CD8-positive, alpha-beta memory T cell (primary cell): Measurements from ENCODE around the gene PCNT. TPM values are rescaled to one million over a fixed set of nuclear protein-coding genes. Genes with fewer than 3 reads are reported as not detected.
A peak's percentile ranks its signal among the peaks of the same experiment; 100 is the strongest.
"Not testable (repeated sequence)": the region's sequence is repeated elsewhere in the genome, so short reads cannot be mapped to it uniquely, and the experiment has no call there.

ENCODE experiments used
- CTCF ChIA-PET: fragments of 350-600 bp; sonication (Branson Sonifier 250); formaldehyde crosslinking; loops from one replicate; lab custom pipeline; 2021; ENCODE audit warnings: antibody characterized with exemption; lab: Charles Lee
- POLR2A ChIA-PET: fragments of 350-600 bp; sonication (Branson Sonifier 250); formaldehyde crosslinking; loops from one replicate; lab custom pipeline; 2021; ENCODE audit warnings: antibody characterized with exemption; lab: Charles Lee
- DNase-seq, 5 donors: peaks; one replicate each; pipeline versions ENCODE4 v3.0.0 to v3.0.0-alpha.2; 2020 to 2022; ENCODE audit warnings: mixed read lengths in 1 of 5
- H3K27ac ChIP-seq: one replicate; pipeline ENCODE4 v1.7.0; 2013; ENCODE audit warnings: low read depth, mild to moderate bottlenecking, low read length, moderate library complexity
- H3K27me3 ChIP-seq: 2 replicates; pipeline ENCODE4 v1.7.0; 2013; ENCODE audit warnings: low read length, mild to moderate bottlenecking; ENCODE audit not compliant: insufficient read depth, poor library complexity, severe bottlenecking
- H3K36me3 ChIP-seq: 2 replicates; pipeline ENCODE4 v1.7.0; 2013; ENCODE audit warnings: mild to moderate bottlenecking, low read length, moderate library complexity; ENCODE audit not compliant: insufficient read depth
- H3K4me1 ChIP-seq: 2 replicates; pipeline ENCODE4 v1.7.0; 2013; ENCODE audit warnings: mild to moderate bottlenecking, low read length, moderate library complexity; ENCODE audit not compliant: insufficient read depth
- H3K4me3 ChIP-seq: 2 replicates; pipeline ENCODE4 v1.7.0; 2013; ENCODE audit warnings: mild to moderate bottlenecking, low read length
- H3K9me3 ChIP-seq: 2 replicates; pipeline ENCODE4 v1.7.0; 2013; ENCODE audit warnings: mild to moderate bottlenecking, low read length
- H3K27ac Mint-ChIP-seq, 8 donors: one replicate each; pipeline ENCODE4 v1.8.0; 2020 to 2021; ENCODE audit warnings: mixed read lengths in 8 of 8, mild to moderate bottlenecking in 6 of 8, inconsistent platforms in 3 of 8, moderate library complexity in 3 of 8
- H3K27me3 Mint-ChIP-seq, 2 donors: one replicate each; pipeline ENCODE4 v1.8.0; 2020 to 2021; ENCODE audit warnings: mixed read lengths in 2 of 2, mild to moderate bottlenecking in 1 of 2, moderate library complexity in 1 of 2
- H3K36me3 Mint-ChIP-seq, 3 donors: one replicate each; pipeline ENCODE4 v1.8.0; 2020 to 2021; ENCODE audit warnings: mixed read lengths in 3 of 3, inconsistent platforms in 1 of 3, mild to moderate bottlenecking in 1 of 3
- H3K4me1 Mint-ChIP-seq, 3 donors: one replicate each; pipeline ENCODE4 v1.8.0; 2020 to 2021; ENCODE audit warnings: mixed read lengths in 3 of 3, inconsistent platforms in 1 of 3, mild to moderate bottlenecking in 1 of 3
- H3K4me3 Mint-ChIP-seq, 7 donors: one replicate each; pipeline ENCODE4 v1.8.0; 2020 to 2021; ENCODE audit warnings: mixed read lengths in 7 of 7, mild to moderate bottlenecking in 6 of 7, moderate library complexity in 4 of 7, inconsistent platforms in 2 of 7
- H3K9me3 Mint-ChIP-seq, 5 donors: one replicate each; pipeline ENCODE4 v1.8.0; 2020 to 2022; ENCODE audit warnings: mixed read lengths in 5 of 5, mild to moderate bottlenecking in 3 of 5, moderate library complexity in 2 of 5, inconsistent platforms in 1 of 5
- polyA plus RNA-seq: library from polyadenylated mRNA; unstranded; fragments of 300-500 nt; fragmentation: Illumina TruSeq; gene quantifications from one replicate; pipeline ENCODE4 v1.2.3, GENCODE V29; 2021
- total RNA-seq, 2 experiments: library from RNA; stranded (reverse); gene quantifications; one replicate each; pipeline ENCODE4 v1.2.3, GENCODE V29; 2021

PCNT gene
- total and polyA plus RNA-seq, 3 experiments from 2014 or later = 27.1 to 60.1 (median 54.8) TPM

DNA sequence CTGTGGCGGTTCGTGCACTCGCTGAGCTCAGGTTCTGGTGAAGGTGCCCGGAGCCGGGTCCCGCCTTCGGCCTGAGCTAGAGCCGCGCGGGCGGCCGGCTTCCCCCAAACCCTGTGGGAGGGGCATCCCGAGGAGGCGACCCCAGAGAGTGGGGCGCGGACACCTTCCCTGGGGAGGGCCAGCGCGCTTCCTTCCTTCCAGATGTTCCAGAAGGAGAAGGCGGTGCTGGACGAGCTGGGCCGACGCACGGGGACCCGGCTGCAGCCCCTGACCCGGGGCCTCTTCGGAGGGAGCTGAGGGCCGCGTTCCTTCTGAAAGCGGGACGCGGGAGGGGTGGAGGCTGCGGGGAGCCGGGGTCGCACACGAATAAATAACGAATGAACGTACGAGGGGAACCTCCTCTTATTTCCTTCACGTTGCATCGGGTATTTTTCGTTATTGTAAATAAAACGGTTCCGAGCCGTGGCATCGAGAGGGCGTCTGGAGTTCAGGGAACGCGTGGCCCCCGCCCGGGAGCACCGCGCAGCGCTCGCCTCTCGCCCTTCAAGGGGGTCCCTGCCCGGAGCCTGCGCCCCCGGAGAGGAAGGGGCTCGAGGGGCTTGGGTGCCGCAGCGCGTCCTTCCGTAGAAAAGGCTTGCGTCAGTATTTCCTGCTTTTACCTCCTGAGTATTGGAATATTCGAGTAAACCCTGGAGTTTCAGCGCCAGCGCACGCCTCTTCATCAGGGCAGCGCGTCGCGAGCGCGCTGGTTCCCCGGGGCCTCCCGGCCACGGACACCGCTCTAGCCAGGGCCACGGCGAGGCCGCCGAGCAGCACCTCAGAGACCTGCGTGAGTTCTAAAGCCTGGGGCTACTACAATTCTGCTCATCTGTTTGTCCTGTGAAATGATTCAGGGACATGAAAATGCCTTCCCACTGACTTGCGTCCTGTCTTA lies 26.4 kb upstream of the PCNT start:
- Histone ChIP-seq H3K4me3 (no peak overlapping the region), H3K4me1 (no peaks in the 10 kb centered on the region), H3K36me3 (no peaks in the 10 kb centered on the region), H3K27me3 (no peaks in the 10 kb centered on the region), H3K27ac (no peak overlapping the region), H3K9me3 (no peaks in the 10 kb centered on the region)
- H3K4me1 Mint-ChIP-seq = peaks cover 0 to 26% (median 3%) of the 10 kb centered on the region in 3 donors
- CTCF ChIA-PET = interaction anchor here (1.1 kb wide), 1 partner anchor 145 kb away, joined by 3 read pairs; no protein-coding TSS in a partner anchor
- H3K4me3 Mint-ChIP-seq = peak overlapping the region; percentile 65 to 83 (median 73)
- no peaks in the 10 kb centered on the region for H3K36me3 Mint-ChIP-seq
- POLR2A ChIA-PET = no interaction called here
- peaks cover 0 to 2% (median 0%) of the 10 kb centered on the region in 5 donors for H3K9me3 Mint-ChIP-seq
- H3K27ac Mint-ChIP-seq = peak overlapping the region in 3 of 8 donors; percentile 50 to 70 (median 66)
- peaks cover 3 to 5% of the 10 kb centered on the region in 2 donors for H3K27me3 Mint-ChIP-seq
- DNase-seq = no peak

- H3K27ac ChIP-seq = no peak overlapping the region
- H3K27me3 Mint-ChIP-seq = peaks cover 3 to 5% of the 10 kb centered on the region in 2 donors
- no peaks in the 10 kb centered on the region for H3K9me3 ChIP-seq
- H3K4me3 Mint-ChIP-seq = peak overlapping the region in 2 of 7 donors; percentile 28 to 64
- no peak overlapping the region for H3K4me3 ChIP-seq
- no peak for DNase-seq
- H3K36me3 ChIP-seq = no peaks in the 10 kb centered on the region
- peaks cover 0 to 2% (median 0%) of the 10 kb centered on the region in 5 donors for H3K9me3 Mint-ChIP-seq
- peaks cover 0 to 3% (median 0%) of the 10 kb centered on the region in 3 donors for H3K36me3 Mint-ChIP-seq
- no peaks in the 10 kb centered on the region for H3K4me1 ChIP-seq
- no peaks in the 10 kb centered on the region for H3K27me3 ChIP-seq
- H3K4me1 Mint-ChIP-seq = peaks cover 0 to 26% (median 3%) of the 10 kb centered on the region in 3 donors
- ChIA-PET CTCF (no interaction called here), POLR2A (no interaction called here)
- H3K27ac Mint-ChIP-seq = no peak overlapping the region
Measured at GRCh38 chr21:46299167-46299566, 24.8 kb upstream of the PCNT start.

GRCh38 chr21:46301759-46302158 lies 22.2 kb upstream of the PCNT start:
- H3K4me3 ChIP-seq = no peak overlapping the region
- no peaks in the 10 kb centered on the region for H3K4me1 ChIP-seq
- H3K9me3 Mint-ChIP-seq = no peaks in the 10 kb centered on the region
- no peak overlapping the region for H3K27ac Mint-ChIP-seq
- no peaks in the 10 kb centered on the region for H3K36me3 ChIP-seq
- no peak for DNase-seq
- CTCF ChIA-PET = no interaction called here
- H3K27me3 ChIP-seq = no peaks in the 10 kb centered on the region
- peaks cover 5 to 10% (median 7%) of the 10 kb centered on the region in 3 donors for H3K36me3 Mint-ChIP-seq
- POLR2A ChIA-PET = no interaction called here
- peaks cover 0 to 8% (median 0%) of the 10 kb centered on the region in 3 donors for H3K4me1 Mint-ChIP-seq
- H3K27me3 Mint-ChIP-seq = peaks cover 0 to 3% of the 10 kb centered on the region in 2 donors
- no peak overlapping the region for H3K4me3 Mint-ChIP-seq
- no peak overlapping the region for H3K27ac ChIP-seq
- H3K9me3 ChIP-seq = no peaks in the 10 kb centered on the region

DNA sequence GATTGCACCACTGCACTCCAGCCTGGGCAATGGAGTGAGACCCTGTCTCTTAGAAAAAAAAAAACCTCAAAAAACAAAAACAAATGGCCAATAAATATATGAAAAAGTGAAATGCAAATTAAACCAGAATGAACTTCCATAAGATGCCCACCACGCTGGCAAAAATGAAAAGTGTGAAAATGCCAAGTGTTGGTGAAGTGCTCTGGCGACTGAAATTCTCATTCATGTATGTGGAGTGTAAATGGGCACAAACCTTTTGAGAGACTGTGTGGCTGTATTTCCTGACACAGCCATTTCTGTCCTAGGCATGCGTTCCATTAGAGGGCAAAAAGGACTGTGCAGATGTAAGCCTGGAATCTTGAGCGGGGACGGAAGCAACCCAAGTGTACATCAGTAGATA lies 19.5 kb upstream of the PCNT start:
- Histone ChIP-seq H3K27ac (no peak overlapping the region), H3K4me1 (no peaks in the 10 kb centered on the region), H3K27me3 (no peaks in the 10 kb centered on the region), H3K4me3 (no peak overlapping the region), H3K9me3 (no peaks in the 10 kb centered on the region), H3K36me3 (no peaks in the 10 kb centered on the region)
- Mint-ChIP-seq H3K36me3 (peaks cover 6 to 10% (median 7%) of the 10 kb centered on the region in 3 donors), H3K27me3 (no peaks in the 10 kb centered on the region), H3K27ac (peak overlapping the region in 1 of 8 donors; percentile 74), H3K4me1 (no peaks in the 10 kb centered on the region), H3K4me3 (no peak overlapping the region), H3K9me3 (no peaks in the 10 kb centered on the region)
- ChIA-PET CTCF (no interaction called here), POLR2A (no interaction called here)
- no peak for DNase-seq

GRCh38 chr21:46304955-46305354 lies 19.0 kb upstream of the PCNT start:
- no peaks in the 10 kb centered on the region for H3K36me3 ChIP-seq
- no peaks in the 10 kb centered on the region for H3K9me3 Mint-ChIP-seq
- CTCF ChIA-PET = no interaction called here
- DNase-seq = no peak
- no peaks in the 10 kb centered on the region for H3K9me3 ChIP-seq
- peaks cover 6 to 10% (median 7%) of the 10 kb centered on the region in 3 donors for H3K36me3 Mint-ChIP-seq
- POLR2A ChIA-PET = no interaction called here
- H3K27ac Mint-ChIP-seq = peak overlapping the region in 2 of 8 donors; percentile 22 to 74
- no peaks in the 10 kb centered on the region for H3K27me3 Mint-ChIP-seq
- H3K4me3 ChIP-seq = no peak overlapping the region
- H3K4me1 ChIP-seq = no peaks in the 10 kb centered on the region
- H3K4me1 Mint-ChIP-seq = no peaks in the 10 kb centered on the region
- no peaks in the 10 kb centered on the region for H3K27me3 ChIP-seq
- H3K27ac ChIP-seq = no peak overlapping the region
- H3K4me3 Mint-ChIP-seq = no peak overlapping the region

- H3K27ac Mint-ChIP-seq = peak overlapping the region in 1 of 8 donors; percentile 19
- H3K9me3 ChIP-seq = no peaks in the 10 kb centered on the region
Measured at GRCh38 chr21:46307625-46308024, 16.3 kb upstream of the PCNT start.

DNA sequence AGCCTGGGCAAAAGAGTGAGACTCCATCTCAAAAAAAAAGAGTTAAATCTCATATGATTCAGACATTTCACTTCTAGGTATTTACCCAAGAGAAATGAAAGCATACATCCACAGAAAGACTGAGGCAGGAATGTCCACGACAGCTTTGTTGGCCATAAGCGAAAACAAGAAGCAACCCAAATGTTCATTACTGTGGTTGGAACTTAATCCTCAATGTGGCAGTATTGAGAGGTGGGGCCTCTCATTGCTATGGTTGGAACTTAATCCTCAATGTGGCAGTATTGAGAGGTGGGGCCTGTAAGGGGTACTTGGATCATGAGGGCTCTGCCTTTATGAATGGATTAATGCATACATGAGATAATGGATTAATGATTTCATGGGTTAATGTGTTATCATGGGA lies 15.5 kb upstream of the PCNT start:
- Histone ChIP-seq H3K4me1 (no peaks in the 10 kb centered on the region), H3K4me3 (no peak overlapping the region), H3K36me3 (no peaks in the 10 kb centered on the region), H3K9me3 (no peaks in the 10 kb centered on the region), H3K27me3 (no peaks in the 10 kb centered on the region), H3K27ac (no peak overlapping the region)
- no peak for DNase-seq
- H3K27ac Mint-ChIP-seq = peak overlapping the region in 1 of 8 donors; percentile 35
- peaks cover 6 to 7% (median 7%) of the 10 kb centered on the region in 3 donors for H3K36me3 Mint-ChIP-seq
- no peaks in the 10 kb centered on the region for H3K4me1 Mint-ChIP-seq
- no peak overlapping the region for H3K4me3 Mint-ChIP-seq
- no peaks in the 10 kb centered on the region for H3K9me3 Mint-ChIP-seq
- CTCF ChIA-PET = no interaction called here
- no peaks in the 10 kb centered on the region for H3K27me3 Mint-ChIP-seq
- POLR2A ChIA-PET = no interaction called here

More at GRCh38 chr21:46307625-46308024, 16.3 kb upstream of the PCNT start:
- POLR2A ChIA-PET = no interaction called here
- H3K36me3 Mint-ChIP-seq = peaks cover 6 to 10% (median 7%) of the 10 kb centered on the region in 3 donors
- Histone ChIP-seq H3K27ac (no peak overlapping the region), H3K36me3 (no peaks in the 10 kb centered on the region), H3K27me3 (no peaks in the 10 kb centered on the region), H3K4me1 (no peaks in the 10 kb centered on the region), H3K4me3 (no peak overlapping the region)
- H3K27me3 Mint-ChIP-seq = no peaks in the 10 kb centered on the region
- H3K4me1 Mint-ChIP-seq = no peaks in the 10 kb centered on the region
- no peak for DNase-seq
- CTCF ChIA-PET = no interaction called here
- no peaks in the 10 kb centered on the region for H3K9me3 Mint-ChIP-seq
- H3K4me3 Mint-ChIP-seq = no peak overlapping the region

GRCh38 chr21:46310260-46310659 lies 13.7 kb upstream of the PCNT start:
- H3K4me3 ChIP-seq, H3K27me3 Mint-ChIP-seq, H3K9me3 Mint-ChIP-seq, H3K4me1 Mint-ChIP-seq, H3K36me3 Mint-ChIP-seq, DNase-seq, H3K27me3 ChIP-seq, POLR2A ChIA-PET, H3K36me3 ChIP-seq, H3K27ac ChIP-seq, H3K9me3 ChIP-seq, H3K4me3 Mint-ChIP-seq, H3K4me1 ChIP-seq, H3K27ac Mint-ChIP-seq: not testable (repeated sequence)
- CTCF ChIA-PET = interaction anchor here (0.7 kb wide), 1 partner anchor 121 kb away, joined by 3 read pairs; no protein-coding TSS in a partner anchor
